K562 (cell line): ENCODE data around the gene SLC8A1. TPM values are rescaled to one million over a fixed set of nuclear protein-coding genes. Genes with fewer than 3 reads are reported as not detected.

Experiments used
- ATAC-seq: fragments of 200-7000 bp; cut with Tn5 transposase; 3 replicates; pipeline ENCODE4 v1.9.1; 2020; ENCODE audit warnings: moderate library complexity
- BruUV-seq: library from RNA; stranded (reverse); fragments of 400-500 nt; replicated peaks from 2 replicates; lab custom pipeline; 2021; lab: Mats Ljungman, UMichigan
- CTCF ChIA-PET: fragments of 300-600 bp; formaldehyde crosslinking; extraction: SDS; loops from one replicate; lab custom pipeline; 2021; ENCODE audit warnings: low intra/inter-chr PET ratio; lab: Yijun Ruan, JAX
- POLR2A ChIA-PET: fragments of 300-600, 350-650 bp; sonication (Branson Sonifier 250); formaldehyde crosslinking; extraction: SDS; loops from one replicate; lab custom pipeline; 2021; ENCODE audit warnings: antibody characterized with exemption, inconsistent platforms; lab: Yijun Ruan, JAX
- DNase-seq, 4 experiments: peaks; one replicate each; pipeline versions ENCODE4 v3.0.0 to v3.0.0-alpha.2; 2011 to 2018; ENCODE audit warnings: low spot score in 3 of 4, mixed read lengths in 3 of 4; ENCODE audit errors: extremely low read depth in 1 of 4
- FAIRE-seq: peaks from 2 replicates; lab custom pipeline; 2011; peaks lifted over from hg19 to GRCh38; lab: Jason Lieb, UNC
- H2AFZ ChIP-seq: 2 replicates; pipeline ENCODE4 v1.6.0; 2011; ENCODE audit warnings: low read depth, low read length, control low read depth, inconsistent platforms
- H3K27ac ChIP-seq: fragments of 200-600 bp; 3 replicates; pipeline ENCODE4 v1.8.0; 2011; ENCODE audit warnings: low read depth, mild to moderate bottlenecking, control low read depth, inconsistent platforms, low read length, moderate library complexity, mixed read lengths; ENCODE audit errors: extremely low read depth
- H3K27me3 ChIP-seq, 2 experiments: fragments of 300-600 bp in 1 of 2; 2 replicates in 1 of 2; 3 replicates in 1 of 2; pipeline versions ENCODE4 v1.6.0 to v1.8.0; 2011; ENCODE audit warnings: inconsistent platforms in 2 of 2, low read length in 2 of 2, mild to moderate bottlenecking in 1 of 2, mixed read lengths in 1 of 2, moderate library complexity in 1 of 2; ENCODE audit not compliant: control insufficient read depth in 2 of 2, insufficient read depth in 2 of 2
- H3K36me3 ChIP-seq: fragments of 300-600 bp; 3 replicates; pipeline ENCODE4 v1.8.0; 2011; ENCODE audit warnings: mild to moderate bottlenecking, low read length, inconsistent platforms; ENCODE audit not compliant: control insufficient read depth, insufficient read depth
- H3K4me1 ChIP-seq, 2 experiments: fragments of 200-600 bp in 1 of 2; replicated peaks in 1 of 2; 2 replicates in 1 of 2; 3 replicates in 1 of 2; pipeline versions ENCODE4 v1.5.1 to v1.8.0; 2011; ENCODE audit warnings: inconsistent platforms in 2 of 2, low read length in 2 of 2, mild to moderate bottlenecking in 1 of 2, mixed read lengths in 1 of 2, moderate library complexity in 1 of 2; ENCODE audit not compliant: control insufficient read depth in 2 of 2, insufficient read depth in 2 of 2
- H3K4me2 ChIP-seq: 2 replicates; pipeline ENCODE4 v1.6.1; 2011; ENCODE audit warnings: low read length, control low read depth, inconsistent platforms, mixed read lengths; ENCODE audit not compliant: insufficient read depth
- H3K4me3 ChIP-seq: fragments of 200-600 bp; sonication (generic), shearing (Covaris generic); 2 replicates; pipeline ENCODE4 v1.5.1; 2016; ENCODE audit warnings: control low read depth, inconsistent platforms
- H3K79me2 ChIP-seq: fragments of 200-600 bp; 3 replicates; pipeline ENCODE4 v1.8.0; 2011; ENCODE audit warnings: low read length, inconsistent platforms; ENCODE audit not compliant: control insufficient read depth, insufficient read depth
- H3K9ac ChIP-seq, 2 experiments: 2 replicates each; pipeline versions ENCODE4 v1.6.0 to v1.6.1; 2011; ENCODE audit warnings: low read depth in 2 of 2, low read length in 2 of 2, control low read depth in 1 of 2, inconsistent platforms in 1 of 2, mild to moderate bottlenecking in 1 of 2, mixed read lengths in 1 of 2; ENCODE audit not compliant: insufficient read depth in 1 of 2
- H3K9me1 ChIP-seq: one replicate; pipeline ENCODE4 v1.6.0; 2011; ENCODE audit warnings: inconsistent platforms, mild to moderate bottlenecking, low read length, moderate library complexity; ENCODE audit not compliant: control insufficient read depth, insufficient read depth
- H3K9me3 ChIP-seq: replicated peaks from 2 replicates; pipeline ENCODE4 v1.5.1; 2011; ENCODE audit warnings: low read depth, low read length, inconsistent platforms; ENCODE audit not compliant: control insufficient read depth, insufficient read depth
- H4K20me1 ChIP-seq: replicated peaks from 2 replicates; pipeline ENCODE4 v1.6.1; 2011; ENCODE audit warnings: low read length, inconsistent platforms, mixed read lengths; ENCODE audit not compliant: control insufficient read depth, insufficient read depth
- BCLAF1 ChIP-seq, 2 experiments: fragments of 450-650 bp in 1 of 2; IDR thresholded peaks; 2 replicates each; pipeline ENCODE4 v1.6.1; 2011 to 2017; ENCODE audit warnings: low read depth in 2 of 2, antibody characterized with exemption in 1 of 2, borderline replicate concordance in 1 of 2, low read length in 1 of 2, mild to moderate bottlenecking in 1 of 2, mixed read lengths in 1 of 2; ENCODE audit not compliant: control insufficient read depth in 1 of 2
- CREB3L1 ChIP-seq: fragments of 450-650 bp; IDR thresholded peaks from 2 replicates; pipeline ENCODE4 v1.6.1; 2014; ENCODE audit warnings: low read depth, mild to moderate bottlenecking, moderate library complexity, borderline replicate concordance
- HDAC1 ChIP-seq, 2 experiments: fragments of 450-650 bp; IDR thresholded peaks; 2 replicates each; pipeline ENCODE4 v1.6.1; 2016 to 2017; ENCODE audit warnings: inconsistent platforms in 1 of 2, mild to moderate bottlenecking in 1 of 2, moderate library complexity in 1 of 2
- PTRF ChIP-seq: fragments of 450-650 bp; IDR thresholded peaks from 2 replicates; pipeline ENCODE4 v1.6.1; 2016; ENCODE audit warnings: mild to moderate bottlenecking, missing genetic modification characterization, missing compliant biosample characterization
- SP2 ChIP-seq: IDR thresholded peaks from 2 replicates; pipeline ENCODE4 v1.6.1; 2011; ENCODE audit warnings: mild to moderate bottlenecking, low read depth, low read length, moderate library complexity; ENCODE audit not compliant: poor library complexity, severe bottlenecking; ENCODE audit errors: extremely low read depth
- ZNF324 ChIP-seq: fragments of 250-450 bp; sonication (Bioruptor Pico); IDR thresholded peaks from 2 replicates; pipeline ENCODE4 v1.4.0; 2020; ENCODE audit warnings: mild to moderate bottlenecking
- WGBS: fragments of 100-300 bp; shearing (Covaris generic); methylation state at CpG from one replicate; pipeline ENCODE4 v1.1.6; 2016; ENCODE audit warnings: low coverage, mixed read lengths; ENCODE audit not compliant: insufficient coverage; ENCODE audit errors: missing lambda C conversion rate; 5-methylcytosine and 5-hydroxymethylcytosine counted together
- in situ Hi-C: fragments of 300-500 bp; cut with MboI; formaldehyde crosslinking; loops from 4 replicates; pipeline ENCODE4 v1.15.0; 2018; ENCODE audit warnings: inconsistent platforms, mixed read lengths
- intact Hi-C: fragments of 100-400 bp; cut with micrococcal nuclease; formaldehyde crosslinking; loops from 2 replicates; pipeline ENCODE4 v1.14.2; 2022
- polyA plus RNA-seq, 8 experiments: library from polyadenylated mRNA; depleted of rRNA in 4 of 8; stranded (reverse) in 5 of 8; unstranded in 3 of 8; fragments of >200 nt; fragmentation: Nextera tagmentation in 2 of 8; fragmentation: Illumina TruSeq in 1 of 8; extraction: Ambion mirVana in 2 of 8; extraction: Trizol in 1 of 8; gene quantifications; 2 replicates each; pipeline versions ENCODE4 v1.2.1 to v1.2.3, GENCODE V29; 2011 to 2014; ENCODE audit warnings: inconsistent platforms in 1 of 8, missing spikeins in 1 of 8
- total RNA-seq, 7 experiments: library from RNA; depleted of rRNA in 6 of 7; stranded (reverse); fragments of >200 nt in 6 of 7; fragmentation: Illumina TruSeq in 2 of 7; extraction: Trizol in 2 of 7; gene quantifications; 2 replicates each; pipeline versions ENCODE4 v1.2.1 to v1.2.3, GENCODE V29; 2011 to 2021; ENCODE audit warnings: low replicate concordance in 1 of 7
- TF ChIP-seq, protein P1 (sequence below): fragments of 250-450 bp; sonication (Bioruptor Pico); IDR thresholded peaks from 2 replicates; pipeline ENCODE4 v1.9.0; 2021; ENCODE audit warnings: mild to moderate bottlenecking

The SLC8A1 gene
- total and polyA plus RNA-seq, 9 of the 15 experiments (the other 6 are each of a cell fraction or from before 2014, with no cell fraction given) = not detected

GRCh38 chr2:40380041-40380440, 71.8 kb downstream of the SLC8A1 start:
- Histone ChIP-seq H3K27me3 (no peaks in the 10 kb centered on the region), H3K27ac (no peak overlapping the region), H3K9me1 (no peaks in the 10 kb centered on the region), H3K79me2 (no peaks in the 10 kb centered on the region), H4K20me1 (no peaks in the 10 kb centered on the region)
- no TSS peak for BruUV-seq
- CTCF ChIA-PET = no interaction called here
- no peak for TF ChIP-seq ZNF324 (CRISPR knock-in tag)
- no peak for TF ChIP-seq PTRF (tag)
- no peak for TF ChIP-seq HDAC1 (IDR thresholded peaks at IDR 0.05)
- no peak for TF ChIP-seq BCLAF1 (IDR thresholded peaks at IDR 0.05; ENCODE audit: borderline replicate concordance in 1 of 2, control insufficient read depth in 1 of 2, low read depth in 2 of 2, low read length in 1 of 2)
- TF ChIP-seq SP2 = no peak
- TF ChIP-seq CREB3L1 = no peak
- TF ChIP-seq, protein P1, sequence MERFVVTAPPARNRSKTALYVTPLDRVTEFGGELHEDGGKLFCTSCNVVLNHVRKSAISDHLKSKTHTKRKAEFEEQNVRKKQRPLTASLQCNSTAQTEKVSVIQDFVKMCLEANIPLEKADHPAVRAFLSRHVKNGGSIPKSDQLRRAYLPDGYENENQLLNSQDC (CRISPR knock-in tag) = no peak
- TF ChIP-seq, all 486 proteins: peak for 0
- in situ Hi-C loops = no loop called here
- 0% methylated on average over 1 of the region's 1 CpG for WGBS
- no peak overlapping the region for H3K4me3 ChIP-seq
- H3K36me3 ChIP-seq = no peaks in the 10 kb centered on the region
- H3K4me1 ChIP-seq = no peaks in the 10 kb centered on the region
- no peaks in the 10 kb centered on the region for H3K9me3 ChIP-seq
- H3K9ac ChIP-seq = no peak overlapping the region
- ATAC-seq (no peak), DNase-seq (no peak), FAIRE-seq (no peak)
- intact Hi-C loops = no loop called here
- POLR2A ChIA-PET = no interaction called here
- no peak overlapping the region for H3K4me2 ChIP-seq
- no peak overlapping the region for H2AFZ ChIP-seq
